Tibial nerve (tissue), 3 donors: Measurements from ENCODE around the gene APBA3.

Source experiments
- POLR2A ChIP-seq, 2 donors: fragments of 450-650 bp; IDR thresholded peaks; one replicate each; pipeline ENCODE4 v1.6.1; 2017; ENCODE audit warnings: antibody characterized with exemption in 2 of 2, mild to moderate bottlenecking in 2 of 2, moderate library complexity in 2 of 2
- TF ChIP-seq, protein P1 (sequence below), 5 experiments: fragments of 200-600 bp in 3 of 5; fragments of 450-650 bp in 2 of 5; sonication (generic) in 3 of 5; IDR thresholded peaks; one replicate each; pipeline ENCODE4 v1.5.1; 2016 to 2019; ENCODE audit warnings: antibody characterized with exemption in 5 of 5, mild to moderate bottlenecking in 3 of 5, moderate library complexity in 2 of 5

DNA sequence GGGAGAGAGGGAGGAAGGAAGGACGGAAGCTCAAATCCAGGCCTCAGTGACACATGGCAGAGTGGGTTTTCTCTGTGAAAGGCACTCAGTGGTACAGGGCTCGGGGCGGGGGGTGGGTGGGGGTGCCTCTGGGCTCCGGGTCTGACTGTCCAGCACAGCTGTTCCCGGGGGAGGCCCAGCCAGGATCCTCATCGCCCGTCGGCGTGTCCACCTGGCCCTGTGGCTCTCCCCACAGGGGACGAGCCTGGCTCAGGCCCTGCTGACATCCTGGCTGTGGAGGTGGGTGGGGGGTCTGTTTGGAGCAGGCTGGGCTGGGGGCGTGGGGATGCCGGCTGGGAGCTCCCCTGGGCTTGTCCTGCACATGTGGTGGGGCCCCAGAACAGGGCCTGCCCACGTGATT, 42.9 kb upstream of the APBA3 start:
- no peak for TF ChIP-seq POLR2A (IDR thresholded peaks at IDR 0.05)
- TF ChIP-seq, protein P1, sequence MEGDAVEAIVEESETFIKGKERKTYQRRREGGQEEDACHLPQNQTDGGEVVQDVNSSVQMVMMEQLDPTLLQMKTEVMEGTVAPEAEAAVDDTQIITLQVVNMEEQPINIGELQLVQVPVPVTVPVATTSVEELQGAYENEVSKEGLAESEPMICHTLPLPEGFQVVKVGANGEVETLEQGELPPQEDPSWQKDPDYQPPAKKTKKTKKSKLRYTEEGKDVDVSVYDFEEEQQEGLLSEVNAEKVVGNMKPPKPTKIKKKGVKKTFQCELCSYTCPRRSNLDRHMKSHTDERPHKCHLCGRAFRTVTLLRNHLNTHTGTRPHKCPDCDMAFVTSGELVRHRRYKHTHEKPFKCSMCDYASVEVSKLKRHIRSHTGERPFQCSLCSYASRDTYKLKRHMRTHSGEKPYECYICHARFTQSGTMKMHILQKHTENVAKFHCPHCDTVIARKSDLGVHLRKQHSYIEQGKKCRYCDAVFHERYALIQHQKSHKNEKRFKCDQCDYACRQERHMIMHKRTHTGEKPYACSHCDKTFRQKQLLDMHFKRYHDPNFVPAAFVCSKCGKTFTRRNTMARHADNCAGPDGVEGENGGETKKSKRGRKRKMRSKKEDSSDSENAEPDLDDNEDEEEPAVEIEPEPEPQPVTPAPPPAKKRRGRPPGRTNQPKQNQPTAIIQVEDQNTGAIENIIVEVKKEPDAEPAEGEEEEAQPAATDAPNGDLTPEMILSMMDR (IDR thresholded peaks at IDR 0.05): no peak
